Smooth muscle cell (in vitro differentiated cells): ENCODE results near the gene TBC1D20. TPM values are rescaled to one million over a fixed set of nuclear protein-coding genes. Genes with fewer than 3 reads are reported as not detected.

Experiments
- DNase-seq: peaks from one replicate; lab custom pipeline; 2025; ENCODE audit not compliant: unreplicated experiment; lab: John Stamatoyannopoulos, UW
- H2AFZ ChIP-seq: fragments of 200-600 bp; sonication (generic); 2 replicates; pipeline ENCODE4 v1.6.0; 2016; ENCODE audit warnings: antibody characterized with exemption, low read depth, mild to moderate bottlenecking
- H3F3A ChIP-seq: fragments of 200-600 bp; sonication (generic); 2 replicates; pipeline ENCODE4 v1.6.0; 2017; ENCODE audit warnings: antibody characterized with exemption, low read depth
- H3K27ac ChIP-seq: fragments of 200-600 bp; sonication (generic); 2 replicates; pipeline ENCODE4 v1.5.1; 2016; ENCODE audit warnings: low read depth, mild to moderate bottlenecking
- H3K27me3 ChIP-seq: fragments of 200-600 bp; sonication (generic); 2 replicates; pipeline ENCODE4 v1.6.1; 2016; ENCODE audit warnings: low read depth, mild to moderate bottlenecking
- H3K36me3 ChIP-seq: fragments of 200-600 bp; sonication (generic); 2 replicates; pipeline ENCODE4 v1.5.1; 2016; ENCODE audit warnings: low read depth
- H3K4me1 ChIP-seq: fragments of 200-600 bp; sonication (generic); 2 replicates; pipeline ENCODE4 v1.5.1; 2016; ENCODE audit warnings: low read depth
- H3K4me2 ChIP-seq: fragments of 200-600 bp; sonication (generic); 2 replicates; pipeline ENCODE4 v1.6.0; 2016; ENCODE audit warnings: mild to moderate bottlenecking
- H3K4me3 ChIP-seq: fragments of 200-600 bp; sonication (generic); 2 replicates; pipeline ENCODE4 v1.5.1; 2016; ENCODE audit warnings: mild to moderate bottlenecking
- H3K79me2 ChIP-seq: fragments of 200-600 bp; sonication (generic); 2 replicates; pipeline ENCODE4 v1.6.0; 2016; ENCODE audit warnings: low read depth, mild to moderate bottlenecking
- H3K9ac ChIP-seq: fragments of 200-600 bp; sonication (generic); 2 replicates; pipeline ENCODE4 v1.6.0; 2016; ENCODE audit warnings: low read depth
- H3K9me3 ChIP-seq: fragments of 200-600 bp; sonication (generic); replicated peaks from 2 replicates; pipeline ENCODE4 v1.5.1; 2016; ENCODE audit warnings: low read depth
- H4K20me1 ChIP-seq: fragments of 200-600 bp; sonication (generic); 2 replicates; pipeline ENCODE4 v1.6.0; 2016; ENCODE audit warnings: low read depth
- CTCF ChIP-seq: fragments of 200-600 bp; sonication (generic); IDR thresholded peaks from 2 replicates; pipeline ENCODE4 v1.5.1; 2017; ENCODE audit warnings: borderline replicate concordance, mild to moderate bottlenecking, antibody characterized with exemption; ENCODE audit not compliant: insufficient read depth, poor library complexity, severe bottlenecking
- WGBS: methylation state at CpG from one replicate; pipeline ENCODE4 v1.1.7; 2016; ENCODE audit warnings: low lambda C conversion rate; 5-methylcytosine and 5-hydroxymethylcytosine counted together
- polyA plus RNA-seq: library from polyadenylated mRNA; unstranded; fragments of >200 nt; fragmentation: Nextera tagmentation; extraction: Ambion mirVana; gene quantifications from 2 replicates; pipeline ENCODE4 v1.2.1, GENCODE V29; 2016
- total RNA-seq: library from RNA; depleted of rRNA; stranded (reverse); fragments of >200 nt; gene quantifications from 2 replicates; pipeline ENCODE4 v1.2.3, GENCODE V29; 2014

Gene TBC1D20
- total and polyA plus RNA-seq, 2 experiments from 2014 or later: 41.6 to 41.9 TPM

- H3K4me1 ChIP-seq: peaks cover 6% of the 10 kb centered on the region
- no peaks in the 10 kb centered on the region for H3K36me3 ChIP-seq
- H3K27me3 ChIP-seq: no peaks in the 10 kb centered on the region
- no peak overlapping the region for H3K9ac ChIP-seq
- H3F3A ChIP-seq: no peaks in the 10 kb centered on the region
- 87% methylated on average over 9 of the region's 9 CpGs for WGBS
- DNase-seq: no peak
- no peaks in the 10 kb centered on the region for H3K9me3 ChIP-seq
- H4K20me1 ChIP-seq: peaks cover 6% of the 10 kb centered on the region
- H2AFZ ChIP-seq: no peak overlapping the region
- H3K79me2 ChIP-seq: peaks cover 33% of the 10 kb centered on the region
- peak overlapping the region; percentile 97 for H3K4me2 ChIP-seq
- peak overlapping the region; percentile 100 for H3K4me3 ChIP-seq
- no peak for TF ChIP-seq CTCF
- no peak overlapping the region for H3K27ac ChIP-seq
These were observed 55.9 kb downstream of the TBC1D20 start for GRCh38 chr20:406200-407132.

DNA sequence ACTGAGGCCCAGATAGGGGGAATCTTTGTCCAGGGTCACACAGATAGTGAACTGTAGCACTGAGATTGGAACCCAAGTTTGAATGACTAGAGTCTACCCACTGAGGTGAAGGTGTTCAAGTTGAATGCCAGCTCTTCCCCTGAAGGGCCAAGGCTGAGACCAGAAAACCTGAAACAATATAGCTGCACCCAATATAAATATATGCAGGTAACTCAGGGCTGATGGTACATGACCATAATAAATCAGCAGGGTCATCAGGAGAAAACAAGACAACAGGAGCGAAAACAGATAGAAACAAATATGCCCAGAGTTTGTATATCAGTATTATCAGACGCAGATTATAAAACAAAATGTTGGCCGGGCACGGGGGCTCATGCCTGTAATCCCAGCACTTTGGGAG, 58.2 kb downstream of the TBC1D20 start:
- Histone ChIP-seq H3K4me2 (no peak overlapping the region), H4K20me1 (peaks cover under 1% of the 10 kb centered on the region), H3K27me3 (no peaks in the 10 kb centered on the region), H3F3A (no peaks in the 10 kb centered on the region), H3K79me2 (peaks cover 9% of the 10 kb centered on the region), H2AFZ (no peak overlapping the region), H3K9me3 (no peaks in the 10 kb centered on the region), H3K9ac (no peak overlapping the region), H3K4me3 (no peak overlapping the region), H3K4me1 (peaks cover 1% of the 10 kb centered on the region), H3K27ac (no peak overlapping the region), H3K36me3 (no peaks in the 10 kb centered on the region)
- no peak for DNase-seq
- WGBS: 94% methylated on average over 4 of the region's 4 CpGs
- TF ChIP-seq CTCF: no peak

DNA sequence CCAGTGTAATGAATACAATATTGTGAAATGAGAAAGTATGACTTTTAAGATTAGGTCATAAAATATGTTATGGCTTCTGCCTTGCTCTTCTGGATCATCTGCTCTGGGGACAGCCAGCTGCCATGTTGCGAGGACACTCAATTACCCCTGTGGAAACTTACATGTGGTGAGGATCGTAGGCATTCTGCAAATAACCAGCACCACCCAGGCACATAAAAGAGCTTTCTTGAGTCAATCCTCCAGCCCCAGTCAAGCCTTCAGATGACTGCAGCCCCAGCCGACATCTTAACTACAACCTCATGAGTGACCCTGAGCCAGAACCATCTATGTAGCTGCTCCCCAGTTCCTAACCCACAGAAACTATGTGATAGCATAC, 58.8 kb downstream of the TBC1D20 start:
- H3F3A ChIP-seq: no peaks in the 10 kb centered on the region
- peaks cover 4% of the 10 kb centered on the region for H3K79me2 ChIP-seq
- no peaks in the 10 kb centered on the region for H3K9me3 ChIP-seq
- no peaks in the 10 kb centered on the region for H3K36me3 ChIP-seq
- H3K4me1 ChIP-seq: no peaks in the 10 kb centered on the region
- no peak overlapping the region for H3K4me3 ChIP-seq
- H3K4me2 ChIP-seq: no peak overlapping the region
- H3K9ac ChIP-seq: no peak overlapping the region
- no peak overlapping the region for H2AFZ ChIP-seq
- WGBS: 94% methylated on average over 3 of the region's 3 CpGs
- no peak for TF ChIP-seq CTCF
- no peaks in the 10 kb centered on the region for H4K20me1 ChIP-seq
- no peak for DNase-seq
- no peaks in the 10 kb centered on the region for H3K27me3 ChIP-seq
- no peak overlapping the region for H3K27ac ChIP-seq
